DOHH2 (cell line): ENCODE data around the gene NAA10.

Source experiments
- H3F3A ChIP-seq: fragments of 200-600 bp; sonication (generic), shearing (Covaris generic); 2 replicates; pipeline ENCODE4 v1.6.0; 2016; ENCODE audit warnings: antibody characterized with exemption, mild to moderate bottlenecking; ENCODE audit not compliant: control insufficient read depth, insufficient read depth
- H3K27ac ChIP-seq: fragments of 200-600 bp; sonication (generic); 2 replicates; pipeline ENCODE4 v1.5.1; 2014; ENCODE audit warnings: low read depth, mild to moderate bottlenecking, low read length, moderate library complexity
- H3K27me3 ChIP-seq: fragments of 200-600 bp; sonication (generic); 2 replicates; pipeline ENCODE4 v1.6.1; 2014; ENCODE audit warnings: mild to moderate bottlenecking, low read length, mixed read lengths; ENCODE audit not compliant: control insufficient read depth
- H3K36me3 ChIP-seq: fragments of 200-600 bp; sonication (generic); 2 replicates; pipeline ENCODE4 v1.6.1; 2014; ENCODE audit warnings: mild to moderate bottlenecking, low read length, moderate library complexity, mixed read lengths; ENCODE audit not compliant: control insufficient read depth
- H3K4me1 ChIP-seq: fragments of 200-600 bp; sonication (generic); 2 replicates; pipeline ENCODE4 v1.6.1; 2014; ENCODE audit warnings: mild to moderate bottlenecking, low read length, mixed read lengths; ENCODE audit not compliant: control insufficient read depth
- H3K4me2 ChIP-seq: fragments of 200-600 bp; sonication (generic); 2 replicates; pipeline ENCODE4 v1.6.0; 2014; ENCODE audit warnings: mild to moderate bottlenecking, low read length, moderate library complexity
- H3K4me3 ChIP-seq: fragments of 200-600 bp; sonication (generic); 2 replicates; pipeline ENCODE4 v1.5.1; 2014; ENCODE audit warnings: mild to moderate bottlenecking, low read length, mixed read lengths
- H3K79me2 ChIP-seq: fragments of 200-600 bp; sonication (generic); 2 replicates; pipeline ENCODE4 v1.6.1; 2014; ENCODE audit warnings: mild to moderate bottlenecking, low read length, mixed read lengths; ENCODE audit not compliant: control insufficient read depth
- H3K9me2 ChIP-seq: fragments of 200-600 bp; sonication (generic); replicated peaks from 2 replicates; pipeline ENCODE4 v1.6.1; 2014; ENCODE audit warnings: mild to moderate bottlenecking, low read length, mixed read lengths; ENCODE audit not compliant: control insufficient read depth
- H3K9me3 ChIP-seq: fragments of 200-600 bp; sonication (generic); 2 replicates; pipeline ENCODE4 v1.6.1; 2014; ENCODE audit warnings: antibody characterized with exemption, low read length, mixed read lengths; ENCODE audit not compliant: control insufficient read depth, insufficient read depth
- H4K20me1 ChIP-seq: fragments of 200-600 bp; sonication (generic); 2 replicates; pipeline ENCODE4 v1.6.0; 2014; ENCODE audit warnings: low read depth, mild to moderate bottlenecking, antibody characterized with exemption, low read length, moderate library complexity; ENCODE audit not compliant: control insufficient read depth, insufficient read depth
- CTCF ChIP-seq: fragments of 200-600 bp; sonication (generic); IDR thresholded peaks from one replicate; pipeline ENCODE4 v1.5.1; 2014; ENCODE audit warnings: antibody characterized with exemption, mild to moderate bottlenecking, low read depth, low read length; ENCODE audit not compliant: poor library complexity, severe bottlenecking
- EZH2phosphoT487 ChIP-seq: fragments of 200-600 bp; sonication (generic); IDR thresholded peaks from 2 replicates; pipeline ENCODE4 v1.6.1; 2017; ENCODE audit warnings: borderline replicate concordance, mild to moderate bottlenecking, antibody characterized with exemption, low read length, moderate library complexity, mixed read lengths

Gene NAA10

GRCh38 chrX:153958605-153959004 lies 23.8 kb upstream of the NAA10 start:
- Histone ChIP-seq H3K9me3 (no peaks in the 10 kb centered on the region), H3K27ac (no peak overlapping the region), H3K9me2 (no peaks in the 10 kb centered on the region), H3K79me2 (peaks cover 11% of the 10 kb centered on the region), H3K4me1 (no peaks in the 10 kb centered on the region), H4K20me1 (no peaks in the 10 kb centered on the region), H3K4me3 (no peak overlapping the region), H3K4me2 (no peak overlapping the region), H3F3A (no peaks in the 10 kb centered on the region), H3K27me3 (no peaks in the 10 kb centered on the region), H3K36me3 (peaks cover 100% of the 10 kb centered on the region)
- no peak for TF ChIP-seq EZH2phosphoT487
- TF ChIP-seq CTCF: no peak

GRCh38 chrX:153957224-153957623 lies 22.4 kb upstream of the NAA10 start:
- Histone ChIP-seq H3K9me3 (no peaks in the 10 kb centered on the region), H3K27ac (no peak overlapping the region), H3K9me2 (no peaks in the 10 kb centered on the region), H3K4me1 (no peaks in the 10 kb centered on the region), H3F3A (no peaks in the 10 kb centered on the region), H3K27me3 (no peaks in the 10 kb centered on the region), H4K20me1 (no peaks in the 10 kb centered on the region), H3K79me2 (no peaks in the 10 kb centered on the region; the same call in 1 of the 2 replicates), H3K4me2 (no peak overlapping the region), H3K36me3 (peaks cover 100% of the 10 kb centered on the region), H3K4me3 (no peak overlapping the region)
- TF ChIP-seq CTCF (no peak), EZH2phosphoT487 (no peak)

- no peaks in the 10 kb centered on the region for H3F3A ChIP-seq
- no peak overlapping the region for H3K4me2 ChIP-seq
- H3K9me3 ChIP-seq: no peaks in the 10 kb centered on the region
- no peak overlapping the region for H3K27ac ChIP-seq
- H3K9me2 ChIP-seq: no peaks in the 10 kb centered on the region
- H3K4me1 ChIP-seq: no peaks in the 10 kb centered on the region
- peaks cover 100% of the 10 kb centered on the region for H3K36me3 ChIP-seq
- no peaks in the 10 kb centered on the region for H3K79me2 ChIP-seq
- H4K20me1 ChIP-seq: no peaks in the 10 kb centered on the region
- no peak overlapping the region for H3K4me3 ChIP-seq
- no peaks in the 10 kb centered on the region for H3K27me3 ChIP-seq
- TF ChIP-seq CTCF (no peak), EZH2phosphoT487 (no peak)
Observed at GRCh38 chrX:153956044-153956907, 21.4 kb upstream of the NAA10 start.
